Neural crest cell (in vitro differentiated cells): ENCODE measurements around the gene CTIF. TPM values are rescaled to one million over a fixed set of nuclear protein-coding genes. Genes with fewer than 3 reads are reported as not detected.

Experiments
- DNase-seq: peaks from one replicate; pipeline ENCODE4 v3.0.0; 2021; ENCODE audit warnings: low read depth, mixed read lengths, low spot score
- H3K27ac Mint-ChIP-seq: one replicate; pipeline ENCODE4 v1.8.0; 2021; ENCODE audit warnings: mild to moderate bottlenecking, mixed read lengths; ENCODE audit not compliant: unreplicated experiment
- H3K27me3 Mint-ChIP-seq: 2 replicates; pipeline ENCODE4 v1.8.0; 2021; ENCODE audit warnings: low read depth, mild to moderate bottlenecking, mixed read lengths
- H3K36me3 Mint-ChIP-seq: 2 replicates; pipeline ENCODE4 v1.8.0; 2021; ENCODE audit warnings: low read depth, mild to moderate bottlenecking, mixed read lengths
- H3K4me1 Mint-ChIP-seq: 2 replicates; pipeline ENCODE4 v1.8.0; 2021; ENCODE audit warnings: mixed read lengths
- H3K4me3 Mint-ChIP-seq: one replicate; pipeline ENCODE4 v1.8.0; 2021; ENCODE audit warnings: mild to moderate bottlenecking, mixed read lengths
- H3K9me3 Mint-ChIP-seq: 2 replicates; pipeline ENCODE4 v1.8.0; 2021; ENCODE audit warnings: mixed read lengths
- microRNA-seq: library from miRNA; unstranded; fragments of <30 nt; microRNA quantifications from one replicate; pipeline ENCODE4, GENCODE V29; 2020
- total RNA-seq: library from RNA; stranded (reverse); gene quantifications from 2 replicates; pipeline ENCODE4 v1.2.1, GENCODE V29; 2021
- TF ChIP-seq, protein P1 (sequence below): fragments of 200-600 bp; sonication (generic); conservative IDR thresholded peaks from 2 replicates; pipeline ENCODE4 v1.5.0; 2021; ENCODE audit warnings: antibody characterized with exemption, mild to moderate bottlenecking

The CTIF gene
- total RNA-seq, 1 donor from 2014 or later = 52.6 TPM

DNA sequence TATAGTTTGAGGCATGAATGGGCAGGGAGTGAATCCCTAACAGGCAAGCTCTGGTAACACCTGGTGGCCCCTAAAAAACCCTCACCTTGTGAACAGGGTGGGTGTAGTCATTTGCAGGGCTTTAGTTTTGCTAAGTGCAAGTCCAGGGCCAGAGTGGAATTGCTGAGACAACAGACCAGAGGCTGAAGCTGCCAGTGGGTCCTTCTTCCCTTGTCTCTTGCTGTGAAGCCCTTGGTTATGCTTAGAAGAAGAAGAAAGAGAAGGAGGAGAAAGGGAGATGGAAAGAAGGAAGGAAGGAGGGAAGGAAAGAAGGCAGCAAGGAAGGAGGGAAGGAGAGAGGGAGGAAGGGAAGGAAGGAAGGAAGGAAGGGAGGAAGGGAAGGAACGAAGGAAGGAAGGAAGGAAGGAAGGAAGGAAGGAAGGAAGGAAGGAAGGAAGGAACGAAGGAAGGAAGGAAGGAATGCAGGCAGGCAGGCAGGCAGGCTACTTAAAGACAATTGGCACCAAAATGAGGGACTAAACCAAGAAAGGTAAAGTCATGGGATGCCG is 366.1 kb downstream of the CTIF start:
- DNase-seq = no peak
- Mint-ChIP-seq H3K4me1 (no peaks in the 10 kb centered on the region), H3K9me3 (peaks cover 18% of the 10 kb centered on the region), H3K27me3 (no peaks in the 10 kb centered on the region), H3K27ac (no peak overlapping the region), H3K36me3 (peaks cover 2% of the 10 kb centered on the region), H3K4me3 (no peak overlapping the region)
- TF ChIP-seq, protein P1, sequence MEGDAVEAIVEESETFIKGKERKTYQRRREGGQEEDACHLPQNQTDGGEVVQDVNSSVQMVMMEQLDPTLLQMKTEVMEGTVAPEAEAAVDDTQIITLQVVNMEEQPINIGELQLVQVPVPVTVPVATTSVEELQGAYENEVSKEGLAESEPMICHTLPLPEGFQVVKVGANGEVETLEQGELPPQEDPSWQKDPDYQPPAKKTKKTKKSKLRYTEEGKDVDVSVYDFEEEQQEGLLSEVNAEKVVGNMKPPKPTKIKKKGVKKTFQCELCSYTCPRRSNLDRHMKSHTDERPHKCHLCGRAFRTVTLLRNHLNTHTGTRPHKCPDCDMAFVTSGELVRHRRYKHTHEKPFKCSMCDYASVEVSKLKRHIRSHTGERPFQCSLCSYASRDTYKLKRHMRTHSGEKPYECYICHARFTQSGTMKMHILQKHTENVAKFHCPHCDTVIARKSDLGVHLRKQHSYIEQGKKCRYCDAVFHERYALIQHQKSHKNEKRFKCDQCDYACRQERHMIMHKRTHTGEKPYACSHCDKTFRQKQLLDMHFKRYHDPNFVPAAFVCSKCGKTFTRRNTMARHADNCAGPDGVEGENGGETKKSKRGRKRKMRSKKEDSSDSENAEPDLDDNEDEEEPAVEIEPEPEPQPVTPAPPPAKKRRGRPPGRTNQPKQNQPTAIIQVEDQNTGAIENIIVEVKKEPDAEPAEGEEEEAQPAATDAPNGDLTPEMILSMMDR = no peak

DNA sequence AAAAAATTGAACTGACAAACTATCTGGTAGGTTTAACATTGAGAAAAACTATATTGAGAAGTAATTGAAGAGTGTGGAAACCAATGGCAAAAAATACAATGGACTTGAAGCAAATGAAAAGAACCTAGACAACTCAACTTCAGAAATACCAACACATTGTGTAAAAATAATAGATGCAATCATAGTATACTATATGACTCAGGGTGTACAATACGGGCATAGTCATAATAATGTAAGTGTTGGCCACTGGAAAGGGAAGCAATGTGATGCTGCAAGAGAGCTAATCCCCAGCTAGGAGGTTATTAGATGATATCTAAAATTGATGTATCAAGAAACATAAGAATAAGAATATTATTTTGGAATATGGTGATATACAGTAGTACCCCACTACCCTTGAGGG is 366.7 kb downstream of the CTIF start:
- H3K9me3 Mint-ChIP-seq = peaks cover 18% of the 10 kb centered on the region
- no peak for DNase-seq
- H3K27me3 Mint-ChIP-seq = no peaks in the 10 kb centered on the region
- H3K4me3 Mint-ChIP-seq = no peak overlapping the region
- H3K36me3 Mint-ChIP-seq = peaks cover 2% of the 10 kb centered on the region
- TF ChIP-seq, protein P1 = no peak
- no peak overlapping the region for H3K27ac Mint-ChIP-seq
- no peaks in the 10 kb centered on the region for H3K4me1 Mint-ChIP-seq

DNA sequence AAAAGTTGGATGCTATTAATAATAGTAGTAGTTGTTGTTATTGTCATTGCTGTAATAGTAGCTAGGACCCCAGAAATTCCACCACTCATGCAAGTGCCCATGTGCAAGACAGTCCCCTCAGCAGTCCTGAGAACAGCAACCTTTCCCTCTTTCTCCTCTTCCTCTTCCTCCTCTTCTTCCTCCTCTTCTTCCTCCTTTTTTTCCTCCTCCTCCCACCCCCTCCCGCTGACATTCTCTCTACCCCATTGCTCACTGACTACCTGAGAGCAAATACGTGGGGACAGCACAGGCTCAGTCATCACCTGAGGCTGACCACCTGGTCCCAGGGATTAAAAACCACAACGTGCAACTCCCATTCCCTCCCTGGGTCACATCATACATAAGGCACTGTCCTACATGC is 370.1 kb downstream of the CTIF start:
- H3K4me3 Mint-ChIP-seq = no peak overlapping the region
- H3K9me3 Mint-ChIP-seq = peaks cover 14% of the 10 kb centered on the region
- TF ChIP-seq, protein P1 = no peak
- H3K27ac Mint-ChIP-seq = no peak overlapping the region
- H3K36me3 Mint-ChIP-seq = peaks cover 2% of the 10 kb centered on the region
- H3K4me1 Mint-ChIP-seq = no peaks in the 10 kb centered on the region
- DNase-seq = no peak
- no peaks in the 10 kb centered on the region for H3K27me3 Mint-ChIP-seq

DNA sequence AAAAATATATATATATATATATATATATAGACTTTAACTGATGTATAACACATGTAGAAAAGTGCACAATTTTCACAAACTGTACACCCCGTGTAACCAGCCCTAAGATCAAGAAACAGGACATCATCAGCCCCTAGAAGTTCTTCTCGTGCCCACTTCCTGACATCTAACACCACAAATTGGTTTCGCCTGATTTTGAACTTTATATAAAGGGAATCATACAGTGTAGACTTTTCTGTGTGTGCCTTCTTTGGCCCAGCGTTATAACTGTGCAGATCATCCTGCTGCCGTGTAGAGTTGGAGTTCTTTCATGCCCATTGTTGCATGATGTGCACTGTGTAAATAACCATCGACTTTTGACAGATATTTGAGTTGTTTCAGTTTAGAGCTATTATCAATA is 370.9 kb downstream of the CTIF start:
- Mint-ChIP-seq H3K36me3 (no peaks in the 10 kb centered on the region), H3K27ac (no peak overlapping the region), H3K4me1 (peaks cover 7% of the 10 kb centered on the region), H3K9me3 (peaks cover 7% of the 10 kb centered on the region), H3K27me3 (no peaks in the 10 kb centered on the region), H3K4me3 (no peak overlapping the region)
- DNase-seq = no peak
- TF ChIP-seq, protein P1 = no peak

DNA sequence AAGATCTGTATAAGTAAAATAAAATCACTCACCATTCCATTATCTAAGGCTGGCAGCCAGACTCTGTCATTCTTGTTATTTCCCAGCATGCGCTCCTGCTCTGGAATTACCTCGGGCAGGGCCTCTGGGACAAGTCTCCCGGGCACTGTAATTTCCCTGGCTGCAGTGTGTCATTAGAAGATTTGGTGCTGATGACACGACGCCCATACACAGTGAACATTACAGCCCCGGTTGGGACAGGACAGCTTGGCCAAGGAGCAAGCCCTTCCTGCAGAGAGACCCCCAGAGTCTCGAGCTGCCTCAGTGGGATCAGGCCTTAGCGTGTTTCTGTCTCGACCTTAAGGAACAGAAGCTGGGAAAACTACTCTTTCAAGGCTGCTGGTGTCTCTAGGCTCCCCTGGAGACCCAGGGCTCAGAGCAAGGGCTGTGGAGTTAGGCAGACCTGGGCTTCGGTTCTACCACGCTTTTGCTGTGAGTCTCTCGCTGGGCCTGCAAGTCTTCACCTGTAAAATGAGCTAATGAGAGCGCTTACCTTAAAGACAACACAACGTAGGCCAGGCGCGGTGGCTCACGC is 372.2 kb downstream of the CTIF start:
- DNase-seq = no peak
- Mint-ChIP-seq H3K4me1 (peaks cover 12% of the 10 kb centered on the region), H3K27me3 (no peaks in the 10 kb centered on the region)

More for the DNA sequence above, 372.2 kb downstream of the CTIF start:
- Mint-ChIP-seq H3K36me3 (no peaks in the 10 kb centered on the region), H3K4me3 (no peak overlapping the region), H3K9me3 (no peaks in the 10 kb centered on the region), H3K27ac (no peak overlapping the region)
- TF ChIP-seq, protein P1 = no peak

Small RNA genes within 50 kb of the gene (microRNA-seq; reads per million reads assigned to microRNA genes)
- 3.6 reads per million for gene MIR4743

Other genes with a start within 250 kb of the CTIF start
- 0.45 and 0.61 TPM in 2 replicates for gene ZBTB7C, start 129.6 kb upstream of the CTIF start, total RNA-seq